Loucy (cell line): ENCODE results near the gene DENND4B.

ENCODE experiments used
- H2AFZ ChIP-seq: fragments of 200-600 bp; sonication (generic); 2 replicates; pipeline ENCODE4 v1.6.0; 2016; ENCODE audit warnings: antibody characterized with exemption, mild to moderate bottlenecking, low read length, moderate library complexity
- H3F3A ChIP-seq: fragments of 200-600 bp; 2 replicates; pipeline ENCODE4 v1.6.0; 2016; ENCODE audit warnings: antibody characterized with exemption, low read depth, mild to moderate bottlenecking
- H3K27me3 ChIP-seq: fragments of 200-600 bp; sonication (generic); 2 replicates; pipeline ENCODE4 v1.6.1; 2014; ENCODE audit warnings: low read length, mild to moderate bottlenecking; ENCODE audit not compliant: insufficient read depth, poor library complexity, severe bottlenecking
- H3K36me3 ChIP-seq: fragments of 200-600 bp; sonication (generic); 2 replicates; pipeline ENCODE4 v1.6.1; 2016; ENCODE audit warnings: low read length; ENCODE audit not compliant: insufficient read depth
- H3K4me1 ChIP-seq: fragments of 200-600 bp; sonication (generic); 2 replicates; pipeline ENCODE4 v1.5.1; 2014; ENCODE audit warnings: low read length, mild to moderate bottlenecking; ENCODE audit not compliant: insufficient read depth, poor library complexity, severe bottlenecking
- H3K4me2 ChIP-seq: fragments of 200-600 bp; sonication (generic); 2 replicates; pipeline ENCODE4 v1.6.0; 2014; ENCODE audit warnings: antibody characterized with exemption, low read length, low read depth, mild to moderate bottlenecking; ENCODE audit not compliant: poor library complexity, severe bottlenecking
- H3K4me3 ChIP-seq: fragments of 200-600 bp; sonication (generic); 2 replicates; pipeline ENCODE4 v1.5.1; 2014; ENCODE audit warnings: low read length, mild to moderate bottlenecking, mixed read lengths; ENCODE audit not compliant: poor library complexity, severe bottlenecking
- H3K79me2 ChIP-seq: fragments of 200-600 bp; sonication (generic); 2 replicates; pipeline ENCODE4 v1.6.1; 2014; ENCODE audit warnings: low read length; ENCODE audit not compliant: insufficient read depth
- H3K9ac ChIP-seq: fragments of 200-600 bp; sonication (generic); 2 replicates; pipeline ENCODE4 v1.6.0; 2014; ENCODE audit warnings: mild to moderate bottlenecking, low read depth, low read length, moderate library complexity; ENCODE audit not compliant: poor library complexity, severe bottlenecking
- H3K9me2 ChIP-seq: fragments of 200-600 bp; sonication (generic); replicated peaks from 2 replicates; pipeline ENCODE4 v1.6.1; 2016; ENCODE audit warnings: low read depth, low read length, mixed read lengths
- H3K9me3 ChIP-seq: fragments of 200-600 bp; sonication (generic); 2 replicates; pipeline ENCODE4 v1.6.1; 2014; ENCODE audit warnings: mild to moderate bottlenecking, antibody characterized with exemption, low read length, low read depth; ENCODE audit not compliant: insufficient read depth
- H4K20me1 ChIP-seq: fragments of 200-600 bp; sonication (generic); 2 replicates; pipeline ENCODE4 v1.6.0; 2014; ENCODE audit warnings: antibody characterized with exemption, low read length, mild to moderate bottlenecking; ENCODE audit not compliant: insufficient read depth, poor library complexity, severe bottlenecking
- EZH2phosphoT487 ChIP-seq: fragments of 200-600 bp; IDR thresholded peaks from 2 replicates; pipeline ENCODE4 v1.6.1; 2018; ENCODE audit warnings: antibody characterized with exemption, mild to moderate bottlenecking, moderate library complexity, borderline replicate concordance
- TF ChIP-seq, protein P1 (sequence below): fragments of 200-600 bp; sonication (generic); conservative IDR thresholded peaks from 2 replicates; pipeline ENCODE4 v1.5.1; 2014; ENCODE audit warnings: mild to moderate bottlenecking, antibody characterized with exemption, low read length

The DENND4B gene

DNA sequence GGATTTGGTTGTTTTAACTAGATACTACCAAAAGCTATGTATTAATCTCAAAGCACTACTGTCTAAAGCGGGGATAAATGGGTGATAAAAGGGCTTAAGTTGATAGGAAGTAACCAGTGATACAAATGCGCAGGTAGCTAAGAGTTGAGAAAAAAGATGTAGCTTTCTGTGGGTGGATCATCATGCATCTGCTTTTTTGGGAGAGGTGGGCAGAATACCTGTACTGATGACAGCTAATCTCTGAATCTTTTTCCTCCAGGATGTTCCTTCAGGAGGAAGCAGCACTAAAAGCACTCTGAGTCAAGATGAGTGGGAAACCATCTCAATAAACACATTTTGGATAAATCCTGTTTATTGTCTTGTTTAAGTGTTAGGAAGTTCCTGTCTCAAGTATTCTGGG is 45.3 kb upstream of the DENND4B start:
- peak overlapping the region; percentile 95 for H3K4me2 ChIP-seq
- no peak for TF ChIP-seq EZH2phosphoT487
- TF ChIP-seq, protein P1, sequence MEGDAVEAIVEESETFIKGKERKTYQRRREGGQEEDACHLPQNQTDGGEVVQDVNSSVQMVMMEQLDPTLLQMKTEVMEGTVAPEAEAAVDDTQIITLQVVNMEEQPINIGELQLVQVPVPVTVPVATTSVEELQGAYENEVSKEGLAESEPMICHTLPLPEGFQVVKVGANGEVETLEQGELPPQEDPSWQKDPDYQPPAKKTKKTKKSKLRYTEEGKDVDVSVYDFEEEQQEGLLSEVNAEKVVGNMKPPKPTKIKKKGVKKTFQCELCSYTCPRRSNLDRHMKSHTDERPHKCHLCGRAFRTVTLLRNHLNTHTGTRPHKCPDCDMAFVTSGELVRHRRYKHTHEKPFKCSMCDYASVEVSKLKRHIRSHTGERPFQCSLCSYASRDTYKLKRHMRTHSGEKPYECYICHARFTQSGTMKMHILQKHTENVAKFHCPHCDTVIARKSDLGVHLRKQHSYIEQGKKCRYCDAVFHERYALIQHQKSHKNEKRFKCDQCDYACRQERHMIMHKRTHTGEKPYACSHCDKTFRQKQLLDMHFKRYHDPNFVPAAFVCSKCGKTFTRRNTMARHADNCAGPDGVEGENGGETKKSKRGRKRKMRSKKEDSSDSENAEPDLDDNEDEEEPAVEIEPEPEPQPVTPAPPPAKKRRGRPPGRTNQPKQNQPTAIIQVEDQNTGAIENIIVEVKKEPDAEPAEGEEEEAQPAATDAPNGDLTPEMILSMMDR: no peak
- peak overlapping the region; percentile 93 for H3K9ac ChIP-seq
- H4K20me1 ChIP-seq: peaks cover 24% of the 10 kb centered on the region
- H3K4me1 ChIP-seq: peaks cover 21% of the 10 kb centered on the region
- peaks cover 35% of the 10 kb centered on the region for H3K79me2 ChIP-seq
- H3F3A ChIP-seq: 0 out of 2 replicates have a peak, but pooled peaks cover 8% of the 10 kb centered on the region
- peak overlapping the region; percentile 85 for H3K4me3 ChIP-seq
- H3K9me3 ChIP-seq: no peaks in the 10 kb centered on the region
- H3K27me3 ChIP-seq: no peaks in the 10 kb centered on the region
- H2AFZ ChIP-seq: no peak overlapping the region
- no peaks in the 10 kb centered on the region for H3K9me2 ChIP-seq
- H3K36me3 ChIP-seq: peaks cover 23% of the 10 kb centered on the region

DNA sequence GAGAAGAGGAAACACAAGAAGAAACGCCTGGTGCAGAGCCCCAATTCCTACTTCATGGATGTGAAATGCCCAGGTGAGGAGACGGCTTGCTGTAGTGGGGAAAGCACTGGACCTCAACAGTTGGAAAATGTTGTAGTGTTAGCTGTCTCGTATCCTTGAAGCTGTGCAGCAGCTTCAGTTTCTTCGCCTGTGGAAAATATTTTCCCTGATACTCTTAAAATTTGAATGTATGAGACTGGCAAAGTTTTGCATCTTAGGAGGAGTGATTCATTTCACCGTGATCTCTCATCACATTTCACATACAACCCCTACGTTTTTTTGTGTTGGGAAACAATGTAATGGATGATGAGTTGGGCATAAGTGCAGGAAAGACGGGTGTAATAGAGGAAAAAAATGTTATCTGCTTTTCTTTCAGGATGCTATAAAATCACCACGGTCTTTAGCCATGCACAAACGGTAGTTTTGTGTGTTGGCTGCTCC is 44.7 kb upstream of the DENND4B start:
- peaks cover 35% of the 10 kb centered on the region for H3K79me2 ChIP-seq
- TF ChIP-seq, protein P1: no peak
- TF ChIP-seq EZH2phosphoT487: no peak
- H3K36me3 ChIP-seq: peaks cover 23% of the 10 kb centered on the region
- H4K20me1 ChIP-seq: peaks cover 24% of the 10 kb centered on the region
- H3F3A ChIP-seq: 0 out of 2 replicates have a peak, but pooled peaks cover 8% of the 10 kb centered on the region
- peaks cover 25% of the 10 kb centered on the region for H3K4me1 ChIP-seq
- peak overlapping the region; percentile 95 for H3K4me2 ChIP-seq
- H3K9ac ChIP-seq: peak overlapping the region; percentile 93
- H2AFZ ChIP-seq: no peak overlapping the region
- H3K9me3 ChIP-seq: no peaks in the 10 kb centered on the region
- H3K27me3 ChIP-seq: no peaks in the 10 kb centered on the region
- H3K9me2 ChIP-seq: no peaks in the 10 kb centered on the region
- H3K4me3 ChIP-seq: peak overlapping the region; percentile 85

DNA sequence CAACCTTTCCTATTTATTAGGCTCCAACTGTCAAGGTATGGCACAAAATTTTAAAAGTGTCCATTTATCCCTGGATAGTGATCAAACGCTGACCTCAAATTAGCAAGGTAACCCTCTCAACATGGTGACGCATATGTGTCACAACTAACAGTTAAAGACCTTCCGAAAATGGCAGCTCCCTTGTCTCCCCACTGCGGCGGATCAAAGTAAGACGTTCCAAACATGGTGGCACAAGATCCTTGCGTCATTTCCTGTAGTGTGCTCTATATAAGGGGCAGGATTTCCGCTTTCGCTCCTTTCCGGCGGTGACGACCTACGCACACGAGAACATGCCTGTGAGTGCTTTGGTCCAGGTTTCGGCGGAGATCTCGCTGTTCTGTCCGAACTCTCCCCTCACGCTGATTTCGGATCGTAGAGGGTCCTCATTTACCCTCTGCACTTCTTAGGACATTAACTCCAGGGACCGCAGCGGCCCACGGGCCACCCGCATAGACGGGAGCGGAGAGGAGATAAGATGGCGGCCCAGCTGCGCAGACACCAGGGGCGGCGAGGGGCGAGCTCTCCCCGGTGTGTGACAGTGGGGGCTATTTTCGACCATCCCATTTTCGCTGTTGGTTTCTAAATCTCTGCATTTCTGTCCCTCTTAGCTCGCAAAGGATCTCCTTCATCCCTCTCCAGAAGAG is 44.1 kb upstream of the DENND4B start, which contains the start of gene RPS27:
Gene RPS27 (plus strand): TSS at position 295 of the 683 bp plus-strand sequence. CDS start 35 bp downstream, at position 330.
- H2AFZ ChIP-seq: peak within 1 kb of the TSS; percentile 92
- H3K4me3 ChIP-seq: peak within 1 kb of the TSS; percentile 85
- no peaks in the 10 kb centered on the region for H3K9me2 ChIP-seq
- H3K9me3 ChIP-seq: no peaks in the 10 kb centered on the region
- H3K79me2 ChIP-seq: peaks cover 35% of the 10 kb centered on the region
- H4K20me1 ChIP-seq: peaks cover 24% of the 10 kb centered on the region
- peak within 1 kb of the TSS; percentile 93 for H3K9ac ChIP-seq
- peaks cover 28% of the 10 kb centered on the region for H3K4me1 ChIP-seq
- H3K36me3 ChIP-seq: peaks cover 23% of the 10 kb centered on the region
- no peaks in the 10 kb centered on the region for H3K27me3 ChIP-seq
- H3F3A ChIP-seq: 0 out of 2 replicates have a peak, but pooled peaks cover 8% of the 10 kb centered on the region
- no peak for TF ChIP-seq EZH2phosphoT487
- TF ChIP-seq, protein P1: no peak
- peak within 1 kb of the TSS; percentile 95 for H3K4me2 ChIP-seq
